Epidermal melanocyte (primary cell): Measurements from ENCODE around the gene KAT6B.
"Not testable (repeated sequence)": the region's sequence is repeated elsewhere in the genome, so short reads cannot be mapped to it uniquely, and the experiment has no call there.

ENCODE experiments used
- DNase-seq: peaks from one replicate; pipeline ENCODE4 v3.0.0; 2011; ENCODE audit warnings: low spot score; ENCODE audit not compliant: insufficient read length

KAT6B gene

DNA sequence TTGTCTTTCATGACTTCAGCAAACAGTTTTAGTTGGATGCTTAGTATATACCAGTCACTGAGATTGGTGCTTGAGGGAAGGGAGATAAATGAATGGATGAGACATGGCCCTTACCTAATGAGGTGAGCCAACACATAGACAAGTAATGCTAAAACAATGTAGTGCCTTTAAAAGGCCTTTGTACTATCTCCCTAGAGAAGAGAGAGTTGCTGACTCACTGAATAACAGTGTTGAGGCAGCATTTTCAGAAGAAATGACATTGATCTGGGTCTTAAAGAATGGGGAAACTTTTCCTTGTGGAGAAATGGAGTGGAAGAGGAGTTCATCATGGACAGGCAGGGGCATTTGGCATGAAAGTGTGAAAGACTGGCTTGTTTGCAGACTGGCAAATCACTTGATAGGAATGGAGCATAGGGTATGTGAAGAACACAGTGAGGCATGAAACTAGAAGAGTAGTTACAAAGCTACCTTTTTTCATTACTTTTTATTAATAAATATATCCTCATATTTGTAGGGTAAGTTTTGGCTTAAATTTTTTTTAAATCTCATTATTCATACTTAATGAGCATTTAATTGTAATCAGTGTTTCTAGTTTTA, 91.2 kb downstream of the KAT6B start:
- no peak for DNase-seq

DNA sequence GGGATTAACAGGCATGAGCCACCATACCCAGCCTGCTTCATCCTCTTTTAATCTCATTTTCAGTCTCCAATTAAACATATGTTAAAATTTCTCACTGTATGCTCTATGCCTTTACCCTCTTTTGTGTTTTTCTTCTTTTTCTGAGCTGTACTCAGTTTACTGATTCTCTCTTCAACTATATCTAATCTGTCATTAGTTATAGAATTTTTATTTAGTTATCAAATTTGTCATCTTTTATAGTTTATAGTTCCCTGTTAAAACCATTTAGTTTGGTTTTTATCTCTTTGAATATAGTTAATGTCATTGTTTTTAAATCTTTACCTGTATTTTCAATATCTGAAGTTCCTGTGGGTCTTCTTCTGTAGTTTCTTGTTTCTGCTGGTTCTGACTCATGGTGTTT, 93.3 kb downstream of the KAT6B start:
- no peak for DNase-seq

DNA sequence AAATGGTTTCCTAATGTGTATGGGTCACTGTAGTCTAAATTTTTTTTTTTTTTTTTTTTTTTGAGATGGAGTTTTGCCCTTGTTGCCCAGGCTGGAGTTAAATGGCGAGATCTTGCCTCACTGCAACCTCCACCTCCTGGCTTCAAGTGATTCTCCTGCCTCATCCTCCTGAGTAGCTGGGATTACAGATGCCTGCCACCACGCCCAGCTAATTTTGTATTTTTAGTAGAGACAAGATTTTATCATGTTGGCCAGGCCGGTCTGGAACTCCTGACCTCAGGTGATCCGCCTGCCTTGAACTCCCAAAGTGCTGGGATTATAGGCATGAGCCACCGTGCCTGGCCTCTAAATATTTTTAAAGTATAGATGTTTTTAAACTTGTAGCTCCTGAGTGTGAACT, 94.7 kb downstream of the KAT6B start:
- DNase-seq: not testable (repeated sequence)

DNA sequence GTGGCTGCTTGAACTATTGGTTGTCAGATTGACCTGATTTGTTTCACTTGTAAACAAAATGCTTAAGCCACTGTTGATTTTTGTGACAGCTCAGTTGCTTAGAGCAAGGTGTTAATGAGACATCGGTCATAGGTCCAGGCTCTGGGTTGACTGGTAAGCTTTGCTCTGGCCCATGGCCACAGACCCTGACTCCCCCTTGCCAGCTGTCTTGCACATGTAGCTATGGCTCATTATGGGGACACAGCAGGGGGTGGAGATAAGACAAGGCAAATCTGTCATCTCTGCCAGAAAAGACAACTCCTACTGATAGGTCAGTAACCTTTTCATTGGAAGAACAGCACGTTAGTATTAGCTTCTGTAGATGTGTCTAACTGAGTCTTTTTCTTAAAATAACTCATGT, 95.3 kb downstream of the KAT6B start:
- no peak for DNase-seq

DNA sequence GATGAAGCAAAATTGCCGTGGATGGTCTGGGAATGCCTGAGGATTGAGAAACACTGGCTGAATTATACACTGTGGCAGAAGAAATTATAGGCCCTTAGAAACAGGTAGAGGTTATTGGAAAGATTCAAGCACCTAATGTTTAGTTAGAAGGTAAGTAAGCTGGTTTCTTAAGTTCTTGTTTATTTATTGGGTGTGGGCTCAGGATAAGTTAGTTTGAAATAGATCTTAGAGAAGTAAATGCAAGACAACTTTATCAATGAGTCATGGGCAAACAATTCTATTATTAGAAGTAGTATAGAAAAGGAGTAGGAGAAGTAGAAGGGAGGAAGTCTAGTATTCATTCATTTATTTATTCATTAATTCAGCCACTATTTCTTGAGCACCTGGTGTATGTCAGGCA, 96.5 kb downstream of the KAT6B start:
- DNase-seq: no peak

DNA sequence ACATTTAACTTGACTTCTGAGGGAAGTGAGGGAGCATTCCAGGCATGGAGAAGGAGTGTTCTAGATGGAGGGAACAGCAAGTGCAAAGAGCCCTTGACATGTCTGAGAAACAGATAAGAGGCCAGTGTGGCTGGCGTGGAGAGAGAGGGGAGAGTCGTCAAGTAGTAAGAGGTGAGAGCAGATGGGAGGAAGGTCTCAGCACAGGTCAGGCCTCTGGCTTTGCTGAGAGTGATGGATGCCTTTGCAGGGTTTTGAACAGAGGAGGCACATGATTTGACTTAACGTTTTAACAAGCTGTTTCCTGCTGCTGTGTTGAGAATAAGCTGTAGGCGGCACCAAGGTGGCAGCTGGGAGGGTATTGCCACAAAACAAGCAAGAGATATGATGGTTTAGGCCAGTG, 97.2 kb downstream of the KAT6B start:
- DNase-seq: no peak

DNA sequence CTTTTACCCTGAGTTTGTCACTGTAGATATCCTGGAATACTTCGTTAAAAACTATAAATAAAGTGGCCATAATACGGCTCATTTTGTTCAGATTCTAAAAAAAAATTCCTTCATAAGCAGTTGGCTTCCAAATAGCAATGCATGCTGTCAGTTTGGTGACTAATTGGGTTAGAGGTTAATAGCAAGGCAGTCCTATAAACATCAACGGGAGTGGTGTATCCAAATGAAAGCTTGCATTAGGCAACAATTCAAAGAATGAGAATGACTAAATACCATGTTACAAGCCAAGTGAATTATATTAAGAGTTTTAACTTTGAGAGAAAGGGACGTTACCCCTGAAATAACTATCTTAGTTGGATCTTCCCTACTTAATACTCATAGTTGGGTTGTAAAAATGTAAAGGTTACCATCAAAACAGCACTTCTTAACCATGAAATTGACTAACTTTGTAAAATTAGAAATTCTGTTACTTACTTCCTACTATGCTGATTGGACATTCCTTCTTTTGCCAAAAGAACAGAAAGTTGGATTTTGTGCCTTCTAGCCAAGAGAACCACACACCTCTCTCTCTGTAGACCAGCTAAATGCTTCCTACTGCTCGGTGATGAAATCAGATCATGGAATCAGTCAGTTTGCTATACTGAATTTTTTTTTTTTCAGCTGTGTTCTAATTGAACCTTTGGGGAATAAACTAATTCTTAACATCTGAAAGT, 98.0 kb downstream of the KAT6B start:
- peak; percentile 67 for DNase-seq

DNA sequence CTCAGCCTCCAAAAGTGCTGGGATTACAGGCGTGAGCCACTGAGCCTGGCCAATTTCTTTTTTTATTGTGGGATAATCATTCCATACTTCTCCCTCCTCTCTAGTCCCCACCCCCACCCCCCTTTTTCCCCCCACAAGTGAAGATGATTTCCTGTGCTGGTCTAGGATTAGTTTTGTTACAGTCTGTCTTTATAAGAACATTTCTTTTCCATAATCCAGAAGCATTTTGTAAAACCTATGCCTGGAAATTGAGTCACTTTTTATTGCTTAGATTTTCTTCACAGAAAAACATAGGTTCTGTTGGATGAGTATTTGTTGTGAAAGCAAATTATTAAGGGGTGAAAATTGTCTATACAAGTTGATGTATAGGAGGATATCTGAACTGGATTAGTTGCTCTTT, 98.9 kb downstream of the KAT6B start:
- DNase-seq: no peak

DNA sequence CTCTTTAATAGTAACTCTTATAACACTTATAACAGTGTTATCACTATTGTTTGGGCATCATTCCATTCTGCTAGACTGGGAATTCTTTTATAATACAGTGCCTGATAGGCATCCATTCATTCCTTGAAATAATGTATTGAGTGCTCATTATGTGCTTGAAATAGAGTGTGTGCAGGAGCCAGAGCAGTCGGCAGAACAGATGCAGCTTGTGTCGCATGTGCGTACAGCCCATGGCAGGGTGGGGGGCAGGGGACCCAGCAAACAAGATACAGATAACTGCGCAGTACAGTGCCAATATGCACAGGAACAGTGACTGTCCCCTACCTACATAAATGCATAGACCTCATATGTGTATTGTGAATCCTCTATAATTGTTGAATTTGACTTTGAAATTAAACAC, 99.3 kb downstream of the KAT6B start:
- DNase-seq: no peak

DNA sequence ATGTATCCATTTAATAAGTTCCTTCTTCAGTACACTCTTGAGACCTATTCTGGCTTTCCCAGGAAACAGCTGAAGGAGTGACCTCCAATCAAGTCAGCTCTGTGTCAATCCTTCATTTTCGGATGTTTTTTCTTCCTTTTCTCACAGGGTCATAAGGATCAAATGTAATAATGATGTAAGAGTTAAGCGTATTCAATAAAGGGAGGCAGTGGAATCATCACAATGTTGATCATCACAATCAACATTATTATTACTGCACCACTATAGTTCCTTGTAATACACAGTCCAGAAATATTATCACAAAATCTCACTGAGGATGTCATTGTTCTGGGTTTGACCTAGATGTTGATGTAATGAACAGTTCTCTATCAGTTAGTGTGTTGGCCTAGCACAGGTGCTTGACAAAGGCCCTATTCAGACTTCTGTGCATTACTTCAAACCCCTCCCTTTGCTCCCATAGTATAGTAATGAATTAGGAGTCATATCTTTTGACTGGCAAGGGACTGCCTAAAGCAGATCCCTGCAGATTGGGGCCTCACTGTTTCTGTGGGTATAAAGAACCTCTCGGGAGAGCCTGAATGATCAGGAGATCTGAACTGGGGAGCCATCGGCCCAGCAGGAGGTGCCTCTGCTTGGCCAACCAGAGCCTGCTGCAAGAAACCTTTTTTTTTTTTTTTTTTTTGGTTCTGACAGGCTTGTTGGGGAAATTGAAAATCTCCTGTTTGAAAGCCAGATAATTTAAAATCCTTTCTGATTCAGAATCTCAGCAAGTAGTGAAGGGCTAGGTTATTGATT, 100.6 kb downstream of the KAT6B start:
- no peak for DNase-seq

DNA sequence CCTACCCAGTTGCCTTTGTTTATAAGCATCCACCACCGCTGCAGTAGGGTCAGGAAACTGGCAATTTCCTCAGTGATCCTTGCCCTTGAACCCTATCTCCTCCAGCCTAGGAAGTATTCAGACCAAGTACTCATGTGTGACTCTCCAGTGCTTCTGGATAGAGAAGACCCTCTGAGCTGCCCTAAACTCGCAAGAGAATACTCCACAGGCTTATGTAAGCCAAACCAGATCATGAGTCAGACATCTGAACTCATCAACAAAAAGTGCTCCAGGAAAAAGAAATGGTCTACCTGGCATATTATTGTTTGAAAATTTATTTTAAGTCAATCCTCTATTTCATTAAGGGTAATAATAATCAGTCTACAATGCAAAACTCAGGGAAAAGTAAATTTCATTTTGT, 101.3 kb downstream of the KAT6B start:
- no peak for DNase-seq

DNA sequence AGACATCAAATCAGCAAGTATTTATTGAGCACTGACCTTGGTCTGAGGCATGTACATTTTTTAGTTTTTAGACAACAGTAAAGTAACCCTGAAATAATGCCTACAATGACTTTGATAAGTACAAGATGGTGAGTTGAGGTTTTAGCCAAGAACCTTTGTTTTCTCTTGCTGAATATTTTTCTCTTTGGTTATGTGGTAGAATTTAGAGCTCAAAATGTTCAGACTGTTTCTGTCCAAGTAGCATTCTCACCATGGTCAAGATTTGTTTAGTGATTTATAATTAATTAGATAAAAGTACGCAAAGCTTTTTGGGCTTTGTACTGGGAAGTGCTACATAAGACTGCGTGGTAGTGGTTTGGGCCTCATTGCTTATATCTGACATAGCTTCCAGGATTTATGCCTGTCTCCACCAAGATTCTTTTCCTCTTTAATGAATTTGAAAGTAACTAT, 102.4 kb downstream of the KAT6B start:
- no peak for DNase-seq

DNA sequence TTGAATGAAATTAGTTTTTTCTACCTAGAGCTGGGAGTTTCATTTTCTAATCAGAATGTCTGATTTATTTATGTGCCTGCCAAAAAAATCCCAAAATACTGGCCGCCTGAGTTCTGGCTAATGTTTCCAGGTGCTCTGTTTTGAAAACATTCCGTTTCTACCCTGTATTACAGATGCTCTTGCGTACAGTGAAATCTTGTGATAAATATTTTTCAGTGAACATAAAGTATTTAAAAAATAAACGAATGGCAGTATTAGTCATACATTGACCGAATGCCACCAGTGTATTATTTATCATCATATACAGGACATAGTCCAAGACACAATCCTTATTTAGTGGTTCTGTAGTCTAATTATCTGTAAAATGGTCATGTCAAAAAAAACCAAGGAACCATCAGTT, 102.8 kb downstream of the KAT6B start:
- no peak for DNase-seq

DNA sequence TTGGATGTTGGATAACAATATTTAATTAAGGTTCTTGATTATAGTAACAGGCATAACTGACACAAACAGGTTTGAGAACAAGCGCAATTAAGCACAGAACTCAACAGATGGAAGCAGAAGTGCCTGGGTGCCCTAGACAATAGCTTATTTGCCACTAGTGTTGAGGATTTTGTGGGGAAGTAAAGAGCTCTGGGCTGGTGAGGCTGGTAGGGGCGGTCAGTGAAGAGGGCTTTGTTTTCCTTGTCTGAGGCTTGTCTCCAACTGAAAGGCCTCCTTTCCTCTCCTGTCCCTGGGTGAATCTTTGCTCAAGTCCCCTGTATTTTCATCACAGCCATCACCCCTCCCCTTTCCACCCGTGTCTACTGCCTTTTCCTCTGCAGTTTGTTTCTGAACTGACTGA, 104.6 kb downstream of the KAT6B start:
- no peak for DNase-seq

DNA sequence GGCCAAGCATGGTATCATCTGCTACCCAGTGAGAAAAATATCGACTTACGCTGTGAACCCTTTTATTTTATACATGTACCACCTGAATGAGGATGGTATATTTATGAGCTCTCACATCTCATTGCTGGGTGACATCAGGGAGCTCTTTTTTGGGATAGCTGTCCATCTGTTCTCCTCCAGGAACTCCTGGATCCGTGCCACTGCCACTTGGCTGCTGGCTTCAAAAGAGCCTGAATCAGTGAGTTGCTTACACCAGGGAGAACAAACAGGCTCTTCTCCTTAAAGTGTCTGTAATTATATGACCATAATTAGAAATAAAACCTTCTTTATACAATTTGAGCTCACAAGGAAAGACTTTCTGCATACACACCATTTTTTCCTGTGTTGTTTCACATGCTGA, 106.2 kb downstream of the KAT6B start:
- no peak for DNase-seq

DNA sequence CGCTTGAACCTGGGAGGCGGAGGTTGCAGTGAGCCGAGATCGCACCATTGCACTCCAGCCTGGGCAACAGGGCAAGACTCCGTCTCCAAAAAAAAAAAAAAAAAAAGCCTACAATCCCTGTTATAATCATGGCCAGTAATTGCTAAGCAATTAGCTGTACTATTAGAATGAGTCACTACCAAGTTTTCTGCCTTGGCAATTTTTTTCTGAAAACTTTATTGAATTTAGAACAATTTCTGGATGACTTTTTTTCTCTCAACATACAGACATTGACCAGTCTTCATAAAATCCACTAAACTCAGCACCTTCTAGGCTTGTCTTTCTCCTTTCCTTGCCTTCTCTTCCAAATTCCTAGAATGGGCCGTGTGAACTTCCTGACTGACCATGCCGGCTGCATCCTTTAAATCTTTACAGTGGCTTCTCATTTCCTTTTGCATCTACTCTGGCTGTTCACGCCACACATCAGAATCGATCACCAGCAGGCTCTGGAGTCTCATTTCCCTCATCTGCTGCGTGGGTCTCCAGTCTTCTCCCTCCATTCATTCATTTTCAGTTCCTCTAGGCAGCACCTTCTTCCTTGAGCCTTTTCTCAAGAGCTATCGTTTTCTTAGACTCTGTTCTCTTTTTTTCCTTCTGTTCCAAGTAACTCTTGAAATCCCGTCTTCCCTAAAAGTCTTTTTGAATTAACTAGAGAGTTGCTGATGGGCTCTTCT, 107.9 kb downstream of the KAT6B start:
- no peak for DNase-seq

DNA sequence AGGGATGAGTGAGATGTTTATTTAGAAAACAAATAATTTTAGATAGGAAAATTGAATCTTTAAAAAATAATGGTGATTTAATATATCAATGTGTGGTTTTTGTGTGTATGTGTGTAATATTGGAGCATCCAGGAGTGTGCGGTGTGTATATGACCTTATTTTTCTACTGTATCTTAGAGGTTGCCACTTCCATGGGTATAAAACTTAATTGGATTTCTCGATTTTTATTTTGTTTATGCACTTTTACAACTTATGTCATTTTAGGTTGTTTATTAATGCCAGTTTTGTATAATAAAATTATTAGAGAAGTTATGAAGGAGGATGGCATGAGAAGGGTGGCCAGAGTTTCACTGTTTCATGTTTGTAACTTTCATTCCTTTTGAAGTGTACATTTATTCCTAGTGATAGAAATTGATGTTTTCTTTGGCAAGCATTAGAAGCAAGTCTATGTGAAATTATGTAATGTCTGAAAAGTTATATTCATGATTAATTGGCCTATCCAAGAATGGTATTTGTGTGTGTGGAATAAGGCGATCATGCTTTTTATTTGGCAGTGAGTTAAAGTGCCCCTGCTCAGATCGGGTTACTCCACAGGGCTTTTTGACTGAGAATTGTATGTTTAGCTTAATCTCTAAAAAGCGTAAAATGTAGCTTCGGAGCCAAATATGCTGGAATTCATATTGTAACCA, 110.3 kb downstream of the KAT6B start:
- DNase-seq: no peak

DNA sequence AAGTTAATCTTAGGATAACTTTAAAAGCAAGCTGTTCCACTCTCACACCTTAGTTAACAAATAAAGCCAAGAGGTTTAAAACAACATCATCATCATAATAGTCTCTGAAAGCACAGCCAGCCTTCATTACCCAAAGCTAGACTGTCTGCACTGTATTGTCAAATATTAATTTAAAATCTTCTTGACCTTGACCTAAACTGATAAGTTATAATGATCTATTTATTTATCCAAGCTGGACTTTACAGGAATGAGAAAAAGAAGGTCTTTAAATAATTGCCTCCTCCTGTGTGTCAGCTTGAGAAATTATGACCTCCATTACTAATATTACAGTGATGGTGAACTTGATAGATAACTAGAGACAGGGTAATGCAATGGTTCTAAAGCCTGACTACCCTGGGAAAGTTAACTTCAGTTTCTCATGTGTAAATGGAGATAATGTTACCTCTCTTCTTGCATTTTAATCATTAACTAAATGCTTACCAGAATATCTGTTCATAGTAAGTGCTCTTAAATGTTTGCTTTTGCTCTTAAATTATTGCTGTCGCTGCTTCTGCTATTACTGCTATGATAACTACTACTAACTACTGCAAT, 111.0 kb downstream of the KAT6B start:
- no peak for DNase-seq

DNA sequence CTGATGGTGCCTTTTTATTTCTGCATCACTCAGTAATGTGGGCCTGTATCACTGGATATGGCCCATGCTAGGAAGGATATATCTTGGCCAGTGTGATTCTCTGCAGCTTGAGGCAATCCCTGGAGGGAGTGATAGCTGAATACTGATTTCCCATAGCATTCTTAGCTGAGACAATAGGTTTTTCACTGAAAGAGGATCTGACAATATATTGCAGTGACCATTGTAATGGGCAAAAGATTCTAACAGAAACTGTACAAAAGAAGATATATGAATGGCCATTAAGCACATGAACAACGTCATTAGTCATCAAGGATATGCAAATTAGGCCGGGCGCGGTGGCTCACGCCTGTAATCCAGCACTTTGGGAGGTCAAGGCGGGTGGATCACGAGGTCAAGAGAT, 117.8 kb downstream of the KAT6B start:
- no peak for DNase-seq

DNA sequence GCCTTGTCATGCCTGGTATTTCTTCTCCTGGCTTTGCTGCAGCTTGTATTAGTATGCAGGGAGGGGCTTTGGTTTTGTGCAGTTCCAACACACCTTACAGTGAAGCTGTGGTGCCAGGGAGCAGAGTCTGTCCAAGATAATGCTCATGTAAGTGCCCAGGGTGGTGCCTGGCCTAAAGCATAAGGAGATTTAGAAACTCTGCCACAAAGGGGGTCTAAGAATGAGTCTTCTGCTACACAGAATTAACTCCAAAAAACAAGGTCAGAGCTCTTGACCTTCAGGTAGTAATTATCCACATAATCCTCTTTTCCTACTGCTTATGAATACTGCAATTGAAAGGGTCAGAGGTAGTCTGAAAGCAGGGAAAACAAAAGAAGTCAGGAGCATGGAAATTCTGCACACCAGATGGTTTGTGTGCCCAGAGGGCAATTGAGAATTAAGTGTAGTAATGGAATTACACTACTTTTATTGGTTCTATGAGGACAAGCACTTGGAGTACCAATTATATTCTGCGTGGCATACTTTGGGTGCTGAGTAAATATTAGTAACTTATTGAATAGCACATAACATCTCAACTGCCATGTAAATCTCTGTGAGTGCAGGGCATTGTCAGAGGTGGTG, 121.5 kb downstream of the KAT6B start:
- DNase-seq: peak; percentile 41
